ENCODE data around the gene PTRH1.

- no peak for TF ChIP-seq CTCF (IDR thresholded peaks at IDR 0.05)
- no peak for TF ChIP-seq POLR2AphosphoS5 (IDR thresholded peaks at IDR 0.05)
- TF ChIP-seq POLR2A (IDR thresholded peaks at IDR 0.05): no peak
These were observed 23.2 kb upstream of the PTRH1 start for GRCh38 chr9:127738666-127739065.
